HG02610 (cell line): ENCODE measurements around the gene NR1H2.
"Not testable (repeated sequence)": the region's sequence is repeated elsewhere in the genome, so short reads cannot be mapped to it uniquely, and the experiment has no call there.

Experiments used
- ATAC-seq: cut with Tn5 transposase; IDR thresholded peaks from one replicate; pipeline ENCODE4 v1.9.1; 2021; ENCODE audit warnings: mild to moderate bottlenecking, moderate library complexity; ENCODE audit not compliant: unreplicated experiment

Gene NR1H2

DNA sequence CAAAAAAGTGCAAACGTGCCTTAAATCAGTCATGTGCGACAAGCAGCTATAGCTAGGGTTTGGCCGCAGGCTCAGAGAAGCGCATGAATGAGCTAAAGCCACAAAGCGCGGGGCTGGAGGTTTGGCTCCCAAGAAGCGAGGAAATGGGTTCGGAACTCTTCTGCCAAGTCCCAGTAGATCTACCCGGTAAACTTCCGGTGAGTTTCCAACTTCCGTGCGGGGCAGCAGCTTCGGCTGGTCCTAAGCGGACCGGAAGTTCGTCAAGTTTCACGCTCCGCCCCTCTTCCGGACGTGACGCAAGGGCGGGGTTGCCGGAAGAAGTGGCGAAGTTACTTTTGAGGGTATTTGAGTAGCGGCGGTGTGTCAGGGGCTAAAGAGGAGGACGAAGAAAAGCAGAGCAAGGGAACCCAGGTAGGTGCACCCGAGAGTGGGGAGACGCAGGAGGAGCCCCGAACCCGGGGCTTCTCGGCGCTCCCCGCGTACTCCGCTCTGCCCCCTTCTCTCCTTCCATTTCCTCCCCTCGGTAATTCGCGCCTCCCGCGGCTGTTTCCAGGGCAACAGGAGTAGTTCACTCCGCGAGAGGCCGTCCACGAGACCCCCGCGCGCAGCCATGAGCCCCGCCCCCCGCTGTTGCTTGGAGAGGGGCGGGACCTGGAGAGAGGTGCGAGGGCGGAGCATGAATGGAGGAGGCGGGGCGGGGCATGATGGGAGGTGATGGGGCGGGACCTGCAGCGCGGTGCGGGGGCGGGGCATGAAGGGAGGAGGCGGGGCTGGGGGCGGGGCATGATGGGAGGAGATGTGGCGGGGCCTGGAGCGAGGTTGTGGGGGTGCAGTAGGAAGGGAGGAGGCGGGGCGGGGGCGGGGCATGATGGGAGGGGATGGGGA lies at the start of gene NR1H2:
Gene NR1H2, plus strand, starts transcription at position 292 of the 885 bp plus-strand sequence. CDS start 1,149 bp downstream, outside the sequence.
- peak; percentile 71 for ATAC-seq

DNA sequence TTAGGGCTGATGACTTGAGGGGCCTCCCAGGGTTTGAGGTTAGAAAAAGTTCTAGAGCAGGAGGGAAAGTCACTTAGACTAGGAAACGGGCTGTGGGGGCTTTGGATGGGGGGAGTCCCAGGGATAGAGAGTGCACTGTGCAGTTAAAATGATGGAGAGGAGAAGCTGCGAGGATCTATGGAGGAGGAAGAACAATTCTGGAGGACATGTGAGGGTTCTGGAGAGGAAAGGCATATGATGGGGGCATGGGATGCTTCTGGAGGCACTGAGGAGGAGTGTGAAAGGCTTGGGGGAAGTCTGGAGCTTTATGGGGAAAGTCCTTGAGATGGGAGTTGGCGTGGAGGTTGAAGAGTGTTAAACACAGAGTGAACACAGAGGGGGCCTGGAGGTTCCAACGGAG lies 49.2 kb upstream of the NR1H2 start:
- no peak for ATAC-seq

- no peak for ATAC-seq
Observed at GRCh38 chr19:50327461-50328223, 48.6 kb upstream of the NR1H2 start.

GRCh38 chr19:50328224-50328872 lies 47.9 kb upstream of the NR1H2 start:
- no peak for ATAC-seq

GRCh38 chr19:50328873-50329145 lies 47.4 kb upstream of the NR1H2 start:
- ATAC-seq = no peak

- peak; percentile 42 for ATAC-seq
Observed at GRCh38 chr19:50329146-50329925, 46.9 kb upstream of the NR1H2 start, which contains the start of gene KCNC3. TSS of gene KCNC3 (minus strand) at chr19:50329377. CDS start at chr19:50329082, 295 bp downstream.

DNA sequence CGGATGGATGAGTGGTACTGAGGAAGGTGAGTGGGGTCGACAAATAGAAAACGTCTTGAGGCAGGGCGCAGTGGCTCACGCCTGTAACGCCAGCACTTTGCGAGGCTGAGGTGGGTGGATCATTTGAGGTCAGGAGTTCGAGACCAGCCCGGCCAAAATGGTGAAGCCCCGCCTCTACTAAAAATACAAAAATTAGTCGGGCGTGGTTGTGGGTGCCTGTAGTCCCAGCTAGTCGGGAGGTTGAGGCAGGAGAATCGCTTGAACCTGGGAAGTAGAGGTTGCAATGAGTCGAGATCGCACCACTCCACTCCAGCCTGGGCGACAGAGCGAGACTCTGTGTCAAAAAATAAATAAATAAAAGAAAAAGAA lies 46.3 kb upstream of the NR1H2 start:
- ATAC-seq = not testable (repeated sequence)

DNA sequence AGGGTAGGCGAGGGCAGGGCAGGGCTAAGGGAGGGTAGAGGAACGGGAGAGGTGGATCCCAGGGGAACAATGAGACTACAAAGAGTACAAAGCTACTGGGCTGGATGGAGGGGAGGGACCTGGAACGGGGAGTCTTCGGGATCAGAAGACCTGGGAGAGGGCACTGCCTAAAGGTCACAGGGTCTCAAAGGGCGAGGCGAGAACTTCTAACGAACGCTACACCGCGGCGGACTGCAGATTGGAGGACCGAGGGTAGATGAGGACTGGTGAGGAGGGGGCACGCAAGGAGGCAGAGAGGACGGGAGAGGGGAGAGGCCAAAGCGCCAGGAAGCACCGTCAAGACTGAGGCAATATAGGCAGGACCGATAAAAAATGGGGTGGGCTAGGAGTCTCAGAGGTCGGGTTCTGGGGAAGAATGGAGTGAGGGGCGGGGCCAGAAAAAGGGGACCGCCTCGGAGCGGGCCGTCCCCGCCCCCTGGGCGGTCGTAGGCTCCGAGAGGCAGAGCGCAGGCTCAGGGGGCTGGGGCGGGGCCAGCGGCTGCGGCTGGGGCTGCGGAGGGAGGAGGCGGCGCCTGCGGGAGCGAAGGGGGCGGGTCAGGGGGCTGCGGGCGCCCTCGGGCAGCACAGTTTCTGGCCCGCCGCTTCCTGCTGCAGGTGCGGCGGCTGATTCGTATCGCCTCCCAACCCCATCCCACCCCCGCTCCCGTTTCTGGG lies 45.7 kb upstream of the NR1H2 start:
- peak; percentile 26 for ATAC-seq

GRCh38 chr19:50331221-50331993 lies 44.9 kb upstream of the NR1H2 start:
- ATAC-seq = no peak

DNA sequence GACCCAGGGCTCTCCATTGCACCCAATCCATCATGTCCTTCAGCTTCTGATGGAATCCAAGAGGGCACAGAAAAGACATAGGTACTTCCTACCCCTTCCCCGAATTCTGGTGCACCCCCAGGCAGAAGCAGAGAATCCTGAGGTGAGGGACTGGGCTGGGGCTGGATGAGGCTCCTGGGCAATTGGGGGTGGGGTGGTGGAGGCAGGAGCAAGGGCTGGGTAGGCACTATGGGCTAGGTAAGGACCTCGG lies 44.3 kb upstream of the NR1H2 start:
- ATAC-seq = no peak

- no peak for ATAC-seq
Observed at GRCh38 chr19:50332244-50333038, 43.8 kb upstream of the NR1H2 start.

- ATAC-seq = peak; percentile 41
Observed at GRCh38 chr19:50333235-50333736, 43.0 kb upstream of the NR1H2 start.

- ATAC-seq = peak; percentile 21
Observed at GRCh38 chr19:50333737-50334617, 42.3 kb upstream of the NR1H2 start.

GRCh38 chr19:50334741-50335421 lies 41.4 kb upstream of the NR1H2 start:
- ATAC-seq = no peak

GRCh38 chr19:50337031-50337430 lies 39.2 kb upstream of the NR1H2 start:
- ATAC-seq = not testable (repeated sequence)

DNA sequence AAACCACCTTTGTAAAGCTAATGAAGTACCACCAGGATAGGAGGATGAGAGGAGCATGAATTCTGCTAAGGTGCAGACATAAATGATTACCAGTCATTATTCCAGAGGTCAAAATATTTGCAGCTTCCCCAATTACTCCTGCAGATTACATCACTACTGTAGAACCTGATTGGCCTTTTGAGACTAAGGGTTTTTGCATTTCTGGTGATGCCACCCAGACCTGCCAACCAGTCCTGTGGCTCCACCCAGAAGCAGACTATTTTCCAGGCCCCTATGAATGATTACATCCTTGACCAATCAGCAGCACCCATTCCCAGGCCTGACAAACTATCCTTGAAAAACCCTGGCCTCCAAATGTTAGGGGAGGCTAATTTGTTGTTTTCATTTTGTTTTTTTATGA lies 35.9 kb upstream of the NR1H2 start:
- ATAC-seq = no peak

GRCh38 chr19:50341091-50341564 lies 35.1 kb upstream of the NR1H2 start:
- peak; percentile 79 for ATAC-seq
